Gastrocnemius medialis (tissue), 4 donors: ENCODE results near the gene LCE1D. TPM values are rescaled to one million over a fixed set of nuclear protein-coding genes. Genes with fewer than 3 reads are reported as not detected.

Experiments used
- ATAC-seq, 2 donors: fragments of 150-250 bp; one replicate each; pipeline ENCODE4 v1.9.1; 2016
- DNase-seq, 2 donors: peaks; one replicate each; pipeline ENCODE4 v3.0.0-alpha.2; 2019
- H3K27ac ChIP-seq, 4 donors: fragments of 200-600 bp; sonication (generic); 1 replicate in 1 of 4; 2 replicates in 3 of 4; pipeline ENCODE4 v1.5.1; 2016 to 2018; ENCODE audit warnings: mild to moderate bottlenecking in 2 of 4, moderate library complexity in 1 of 4
- H3K27me3 ChIP-seq, 3 donors: fragments of 200-600 bp; sonication (generic) in 2 of 3; 1 replicate in 1 of 3; 2 replicates in 2 of 3; pipeline versions ENCODE4 v1.5.1 to v1.6.0; 2016 to 2019; ENCODE audit warnings: mild to moderate bottlenecking in 1 of 3, moderate library complexity in 1 of 3
- H3K36me3 ChIP-seq, 2 donors: fragments of 200-600 bp; sonication (generic) in 1 of 2; one replicate each; pipeline ENCODE4 v1.5.1; 2017 to 2018
- H3K4me1 ChIP-seq, 2 donors: fragments of 200-600 bp; sonication (generic) in 1 of 2; one replicate each; pipeline ENCODE4 v1.5.1; 2016 to 2017; ENCODE audit warnings: mild to moderate bottlenecking in 2 of 2
- H3K4me3 ChIP-seq, 4 donors: fragments of 200-600 bp; sonication (generic) in 3 of 4; 1 replicate in 1 of 4; 2 replicates in 3 of 4; pipeline ENCODE4 v1.5.1; 2016 to 2019; ENCODE audit warnings: mild to moderate bottlenecking in 2 of 4
- H3K9me3 ChIP-seq, 3 donors: fragments of 200-600 bp; sonication (generic) in 2 of 3; 1 replicate in 1 of 3; 2 replicates in 2 of 3; pipeline ENCODE4 v1.5.1; 2016 to 2019
- POLR2A ChIP-seq, 2 donors: fragments of 450-650 bp; IDR thresholded peaks; one replicate each; pipeline ENCODE4 v1.6.1; 2017; ENCODE audit warnings: antibody characterized with exemption in 2 of 2, mild to moderate bottlenecking in 2 of 2, moderate library complexity in 2 of 2
- in situ Hi-C, 4 donors: fragments of 200-750 bp; cut with MboI; loops; one replicate each; pipeline versions ENCODE4 v1.15.0 to v1.8.0; 2017; ENCODE audit warnings: low sequenced_read_pairs in 4 of 4
- intact Hi-C: fragments of 100-400 bp; cut with DNase I; formaldehyde crosslinking; loops from one replicate; pipeline ENCODE4 v1.15.1; 2023; ENCODE audit warnings: low total_unique reads
- total RNA-seq, 4 donors: library from RNA; depleted of rRNA; stranded (reverse); fragments of >200 nt; gene quantifications; one replicate each; pipeline versions ENCODE4 v1.1.0 to v1.2.3, GENCODE V29; 2016
- TF ChIP-seq, protein P1 (sequence below), 5 experiments: fragments of 450-650 bp in 3 of 5; fragments of 200-600 bp in 2 of 5; sonication (generic) in 2 of 5; IDR thresholded peaks in 4 of 5; conservative IDR thresholded peaks in 1 of 5; 1 replicate in 4 of 5; 2 replicates in 1 of 5; pipeline ENCODE4 v1.5.1; 2016 to 2019; ENCODE audit warnings: antibody characterized with exemption in 5 of 5, mild to moderate bottlenecking in 3 of 5, moderate library complexity in 3 of 5

The LCE1D gene
- total RNA-seq, 4 donors from 2014 or later, result not detected

GRCh38 chr1:152776361-152776760, 20.2 kb upstream of the LCE1D start:
- intact Hi-C loops, result no loop called here
- H3K9me3 ChIP-seq, result no peaks in the 10 kb centered on the region
- H3K27ac ChIP-seq, result no peak overlapping the region
- DNase-seq (no peak), ATAC-seq (no peak)
- no peak for TF ChIP-seq POLR2A (IDR thresholded peaks at IDR 0.05)
- TF ChIP-seq, protein P1, sequence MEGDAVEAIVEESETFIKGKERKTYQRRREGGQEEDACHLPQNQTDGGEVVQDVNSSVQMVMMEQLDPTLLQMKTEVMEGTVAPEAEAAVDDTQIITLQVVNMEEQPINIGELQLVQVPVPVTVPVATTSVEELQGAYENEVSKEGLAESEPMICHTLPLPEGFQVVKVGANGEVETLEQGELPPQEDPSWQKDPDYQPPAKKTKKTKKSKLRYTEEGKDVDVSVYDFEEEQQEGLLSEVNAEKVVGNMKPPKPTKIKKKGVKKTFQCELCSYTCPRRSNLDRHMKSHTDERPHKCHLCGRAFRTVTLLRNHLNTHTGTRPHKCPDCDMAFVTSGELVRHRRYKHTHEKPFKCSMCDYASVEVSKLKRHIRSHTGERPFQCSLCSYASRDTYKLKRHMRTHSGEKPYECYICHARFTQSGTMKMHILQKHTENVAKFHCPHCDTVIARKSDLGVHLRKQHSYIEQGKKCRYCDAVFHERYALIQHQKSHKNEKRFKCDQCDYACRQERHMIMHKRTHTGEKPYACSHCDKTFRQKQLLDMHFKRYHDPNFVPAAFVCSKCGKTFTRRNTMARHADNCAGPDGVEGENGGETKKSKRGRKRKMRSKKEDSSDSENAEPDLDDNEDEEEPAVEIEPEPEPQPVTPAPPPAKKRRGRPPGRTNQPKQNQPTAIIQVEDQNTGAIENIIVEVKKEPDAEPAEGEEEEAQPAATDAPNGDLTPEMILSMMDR (IDR thresholded peaks at IDR 0.05 in 4 of 5, conservative IDR thresholded peaks at IDR 0.05 in 1 of 5), result no peak
- in situ Hi-C loops, result no loop called here
- no peaks in the 10 kb centered on the region for H3K27me3 ChIP-seq
- no peaks in the 10 kb centered on the region for H3K36me3 ChIP-seq
- no peak overlapping the region for H3K4me3 ChIP-seq
- H3K4me1 ChIP-seq, result no peaks in the 10 kb centered on the region

- Histone ChIP-seq H3K27ac (no peak overlapping the region), H3K4me1 (no peaks in the 10 kb centered on the region), H3K27me3 (no peaks in the 10 kb centered on the region), H3K9me3 (no peaks in the 10 kb centered on the region), H3K4me3 (no peak overlapping the region), H3K36me3 (no peaks in the 10 kb centered on the region)
- in situ Hi-C loops, result no loop called here
- ATAC-seq (no peak), DNase-seq (no peak)
- intact Hi-C loops, result no loop called here
- TF ChIP-seq, protein P1 (IDR thresholded peaks at IDR 0.05 in 4 of 5, conservative IDR thresholded peaks at IDR 0.05 in 1 of 5), result no peak
- TF ChIP-seq POLR2A (IDR thresholded peaks at IDR 0.05), result no peak
These were observed 18.9 kb upstream of the LCE1D start for GRCh38 chr1:152777510-152778137.

GRCh38 chr1:152783095-152783494, 13.4 kb upstream of the LCE1D start:
- Histone ChIP-seq H3K4me1 (no peaks in the 10 kb centered on the region), H3K27me3 (no peaks in the 10 kb centered on the region), H3K36me3 (no peaks in the 10 kb centered on the region), H3K4me3 (no peak overlapping the region), H3K9me3 (no peaks in the 10 kb centered on the region), H3K27ac (no peak overlapping the region)
- in situ Hi-C loops (no loop called here), intact Hi-C loops (no loop called here)
- DNase-seq, result no peak
- ATAC-seq, result no peak
- TF ChIP-seq, protein P1 (IDR thresholded peaks at IDR 0.05 in 4 of 5, conservative IDR thresholded peaks at IDR 0.05 in 1 of 5), result no peak
- no peak for TF ChIP-seq POLR2A (IDR thresholded peaks at IDR 0.05)

DNA sequence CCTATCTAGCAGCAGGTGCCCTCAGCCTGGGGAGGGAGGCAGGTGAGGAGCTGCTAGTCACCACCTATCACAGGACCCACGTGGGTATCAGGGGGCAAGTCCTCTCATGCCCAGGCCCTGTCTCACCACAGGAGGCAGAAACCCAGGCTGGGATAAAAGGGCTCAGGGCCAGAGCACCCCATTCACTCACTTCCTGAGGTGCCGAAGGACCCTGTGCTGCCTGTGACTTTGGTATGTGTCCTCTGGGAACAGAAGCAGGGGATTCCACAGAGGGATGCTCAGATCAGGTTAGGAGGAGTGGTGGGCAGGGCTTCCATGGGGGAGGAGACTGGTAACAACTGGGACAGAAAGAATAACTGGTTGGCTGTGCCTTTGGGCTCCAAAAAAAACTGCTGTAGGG, 10.4 kb upstream of the LCE1D start, which contains the start of gene LCE1E:
Gene LCE1E (plus strand): TSS at position 181 of the 400 bp plus-strand sequence. CDS start 1,043 bp downstream, outside the sequence.
- ATAC-seq, result no peak
- no peaks in the 10 kb centered on the region for H3K4me1 ChIP-seq
- intact Hi-C loops, result no loop called here
- H3K9me3 ChIP-seq, result no peaks in the 10 kb centered on the region
- TF ChIP-seq POLR2A (IDR thresholded peaks at IDR 0.05), result no peak
- TF ChIP-seq, protein P1 (IDR thresholded peaks at IDR 0.05 in 4 of 5, conservative IDR thresholded peaks at IDR 0.05 in 1 of 5), result no peak
- H3K27ac ChIP-seq, result no peak within 1 kb of the TSS
- DNase-seq, result no peak
- H3K27me3 ChIP-seq, result no peaks in the 10 kb centered on the region
- in situ Hi-C loops, result no loop called here
- H3K4me3 ChIP-seq, result no peak within 1 kb of the TSS
- H3K36me3 ChIP-seq, result no peaks in the 10 kb centered on the region

DNA sequence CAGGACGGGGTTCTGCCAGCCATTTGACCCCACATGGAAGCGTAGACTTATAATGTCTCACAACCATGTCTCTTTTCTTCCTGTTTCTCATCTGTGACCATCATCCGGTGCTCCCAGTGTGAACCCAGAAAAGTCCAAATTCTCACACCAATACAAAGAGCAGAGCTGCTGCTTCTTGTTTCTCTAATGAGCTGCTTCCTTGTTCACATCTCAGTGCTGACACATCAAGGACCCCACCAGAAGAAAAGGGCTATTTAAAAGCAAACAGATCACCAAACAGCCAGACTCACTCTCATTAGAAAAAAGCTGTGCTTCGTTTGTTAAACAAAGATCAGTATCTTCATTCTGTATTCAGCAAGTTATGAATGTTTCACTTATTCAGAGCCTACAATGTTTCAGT, 835 bp upstream of the LCE1D start:
- no peak overlapping the region for H3K4me3 ChIP-seq
- in situ Hi-C loops, result no loop called here
- DNase-seq (no peak), ATAC-seq (no peak)
- H3K9me3 ChIP-seq, result no peaks in the 10 kb centered on the region
- no peaks in the 10 kb centered on the region for H3K4me1 ChIP-seq
- no peaks in the 10 kb centered on the region for H3K27me3 ChIP-seq
- intact Hi-C loops, result no loop called here
- TF ChIP-seq, protein P1 (IDR thresholded peaks at IDR 0.05 in 4 of 5, conservative IDR thresholded peaks at IDR 0.05 in 1 of 5), result no peak
- TF ChIP-seq POLR2A (IDR thresholded peaks at IDR 0.05), result no peak
- H3K27ac ChIP-seq, result no peak overlapping the region
- no peaks in the 10 kb centered on the region for H3K36me3 ChIP-seq
